RPMI7951 (cell line): Measurements from ENCODE around the gene USP13. TPM values are rescaled to one million over a fixed set of nuclear protein-coding genes. Genes with fewer than 3 reads are reported as not detected.

ENCODE experiments used
- DNase-seq: peaks from one replicate; pipeline ENCODE4 v3.0.0-alpha.2; 2012; ENCODE audit warnings: low read depth
- total RNA-seq: library from RNA; depleted of rRNA; stranded (reverse); fragments of >200 nt; shearing (Covaris generic); gene quantifications from 2 replicates; pipeline ENCODE4 v1.2.3, GENCODE V29; 2014

Gene USP13
- total RNA-seq, 1 experiment from 2014 or later: 13.8 TPM

DNA sequence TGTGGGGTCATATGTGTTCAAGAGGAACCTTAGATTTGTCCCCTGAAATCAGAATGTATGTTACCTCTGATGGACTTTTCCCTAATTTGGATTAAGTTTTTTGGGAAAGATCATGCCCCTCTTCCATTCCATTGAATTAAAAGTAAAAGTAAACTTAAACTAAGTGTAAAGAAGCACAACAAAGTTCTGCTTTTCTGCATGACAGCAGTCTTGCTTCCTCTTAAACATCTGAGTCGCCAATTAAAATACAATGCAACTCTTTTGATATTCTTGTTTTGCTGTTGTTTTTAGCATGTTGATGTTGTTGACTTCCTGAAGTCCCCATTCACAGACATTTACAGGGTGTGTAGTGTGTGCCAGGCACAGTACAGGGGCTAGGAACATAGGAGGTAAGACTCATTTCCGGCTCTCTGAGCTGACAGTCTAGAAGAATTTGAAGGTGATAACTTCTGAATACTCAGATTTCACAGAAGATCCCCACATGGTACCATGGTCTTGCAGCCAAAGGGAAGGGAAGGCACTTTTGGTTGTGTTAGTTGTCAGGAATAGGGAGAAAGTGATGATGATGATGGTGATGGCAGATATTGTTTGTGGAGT, 45.0 kb downstream of the USP13 start:
- no peak for DNase-seq

DNA sequence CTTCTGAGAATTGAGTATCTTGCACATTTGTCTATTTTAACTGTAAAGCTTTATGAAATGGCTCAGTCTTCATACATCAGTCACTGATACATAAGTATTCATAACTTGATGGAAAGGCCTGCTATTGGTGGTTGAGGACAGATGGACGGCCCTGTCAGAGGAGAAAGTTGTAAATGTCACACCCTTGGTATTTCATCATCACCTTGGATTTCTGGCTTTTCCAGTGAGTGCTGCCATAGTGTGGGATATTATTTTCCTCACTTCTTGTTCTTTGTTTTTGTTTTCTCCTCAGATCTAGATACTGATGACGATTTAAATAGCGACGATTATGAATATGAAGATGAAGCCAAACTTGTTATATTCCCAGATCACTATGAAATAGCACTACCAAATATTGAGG, 47.9 kb downstream of the USP13 start:
- no peak for DNase-seq

DNA sequence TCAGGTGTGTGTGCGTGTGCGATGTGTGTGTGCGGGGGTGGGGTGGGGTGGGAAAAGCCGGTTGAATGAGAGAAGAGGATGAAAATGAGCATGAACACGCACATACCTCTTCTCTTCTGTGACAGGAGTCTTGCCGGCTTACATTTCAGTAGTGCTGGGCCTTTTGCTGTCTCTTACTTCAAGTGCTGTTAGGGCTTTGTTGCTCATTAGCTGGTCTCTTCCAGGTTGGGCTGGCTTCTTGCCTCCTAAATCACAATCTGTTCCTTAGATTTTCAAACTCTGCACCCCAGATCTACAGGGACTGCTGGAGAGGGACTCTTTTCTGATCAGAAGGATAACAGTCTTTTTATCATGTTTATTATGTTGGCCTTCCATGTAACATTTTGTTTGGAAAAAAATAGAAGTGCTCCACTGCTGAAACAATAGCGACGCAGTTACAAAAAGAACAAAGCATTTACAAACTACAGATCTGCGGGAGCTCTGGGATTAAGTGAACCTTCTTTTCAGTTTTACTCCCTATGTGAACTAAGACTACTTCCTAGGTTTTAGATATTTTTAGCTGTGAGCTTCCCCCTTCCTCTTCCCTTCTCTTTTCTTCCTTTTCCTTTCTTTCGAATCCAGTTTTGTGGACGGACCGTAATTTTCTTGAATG, 48.5 kb downstream of the USP13 start:
- no peak for DNase-seq

DNA sequence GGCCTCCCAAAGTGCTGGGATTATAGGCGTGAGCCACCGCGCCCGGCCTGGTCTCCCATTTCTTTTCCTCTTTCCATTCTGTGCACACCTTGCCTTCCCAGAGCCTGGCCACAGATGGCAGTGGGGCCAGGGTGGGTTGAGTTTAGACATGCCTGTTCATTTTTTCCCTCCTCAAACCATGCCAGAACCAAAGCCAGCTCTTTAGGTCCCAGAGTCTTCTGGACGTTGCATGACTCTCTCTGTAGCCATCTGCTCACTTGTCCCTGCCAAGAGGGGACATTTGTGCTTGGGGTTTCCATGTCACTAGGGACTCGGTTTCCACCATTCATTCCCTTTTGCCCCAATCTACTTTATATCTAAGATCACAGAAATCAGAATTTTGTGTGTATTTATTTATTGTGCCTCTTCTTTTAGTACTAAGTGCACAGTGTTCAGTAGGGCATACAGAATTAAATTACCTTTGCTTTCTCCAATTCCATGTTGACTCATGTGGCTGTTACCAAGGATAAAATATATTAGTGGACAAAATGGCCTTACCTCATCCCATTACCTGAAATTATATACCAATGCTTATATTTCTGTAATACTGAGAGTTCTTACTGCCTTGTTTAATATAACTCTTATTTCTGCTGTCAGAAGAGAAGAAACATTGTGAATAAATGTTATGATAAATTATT, 49.6 kb downstream of the USP13 start:
- no peak for DNase-seq

DNA sequence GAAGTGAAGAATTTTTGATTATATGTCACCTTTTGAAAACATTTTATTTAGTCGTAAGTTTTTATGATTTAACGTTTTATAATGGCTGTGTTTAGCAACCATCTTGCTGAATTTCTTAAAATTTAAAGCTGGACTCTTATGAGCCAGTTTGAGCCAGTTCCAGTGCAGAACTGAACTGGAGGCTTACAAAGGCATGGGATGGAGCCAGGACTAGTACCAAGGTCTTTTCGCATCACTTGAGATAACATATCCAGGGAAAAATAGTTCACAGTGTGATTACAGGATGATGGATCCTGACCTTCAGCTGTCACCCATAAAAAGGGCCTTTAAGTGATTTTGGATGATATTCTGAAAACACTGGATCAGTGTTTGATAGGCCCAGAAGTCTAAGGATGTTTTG, 51.0 kb downstream of the USP13 start:
- no peak for DNase-seq

DNA sequence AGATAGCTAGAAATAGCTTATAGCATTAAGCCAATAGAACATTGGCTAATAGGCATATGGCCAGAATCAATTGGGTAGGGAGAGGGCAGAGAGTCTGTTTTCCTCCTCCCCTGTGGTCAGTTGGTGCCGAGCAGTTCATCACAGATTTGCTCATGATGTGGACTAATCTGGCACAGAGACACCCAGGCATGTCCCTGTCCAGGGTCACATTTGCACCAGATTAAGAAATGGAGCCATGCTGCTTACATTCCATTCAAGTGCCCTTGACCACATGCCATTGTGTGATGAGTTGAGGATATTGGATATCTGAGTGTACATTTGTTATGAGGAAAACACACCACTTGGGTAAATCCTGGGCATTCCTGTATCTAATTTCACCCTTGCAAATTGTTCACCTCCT, 53.4 kb downstream of the USP13 start:
- no peak for DNase-seq

DNA sequence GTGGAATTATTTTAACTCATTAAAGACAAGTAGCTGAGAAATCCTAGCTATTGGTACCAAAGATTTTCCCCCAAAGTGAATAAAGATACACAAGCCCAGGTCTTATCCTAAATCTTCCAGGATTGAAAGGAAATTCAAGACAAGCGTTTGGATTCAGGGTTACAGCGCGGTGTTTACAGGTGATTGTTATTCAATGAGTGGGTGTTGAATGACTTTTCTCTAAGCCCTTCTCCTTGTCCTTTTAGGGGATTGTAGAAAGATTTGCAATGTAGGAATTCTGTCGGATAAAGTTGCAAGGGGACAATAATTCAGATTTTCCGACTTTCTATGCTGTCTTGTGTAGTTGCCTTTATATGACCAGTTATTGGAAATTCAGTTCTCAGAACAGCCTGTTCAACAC, 57.2 kb downstream of the USP13 start:
- no peak for DNase-seq

DNA sequence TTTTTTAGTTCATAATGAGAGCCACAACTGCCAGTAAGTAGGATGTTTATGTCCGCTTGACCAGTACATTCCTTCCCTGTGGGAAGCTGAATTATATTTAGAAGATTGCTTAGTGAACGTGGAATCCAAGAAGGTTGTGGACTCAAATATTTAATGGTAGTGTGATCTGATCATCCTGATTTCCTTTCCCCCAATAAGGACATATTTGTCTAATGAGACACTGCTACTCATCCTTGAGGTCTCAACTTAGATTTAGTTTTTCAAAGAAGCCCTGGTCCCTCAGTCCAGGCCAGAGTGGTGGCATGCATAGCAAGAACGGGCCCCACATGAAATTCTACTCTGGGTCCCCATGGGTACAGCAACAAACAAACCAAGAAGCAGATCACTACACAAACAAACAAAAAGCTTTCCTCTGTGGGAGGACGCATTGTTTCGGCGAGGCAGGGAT, 60.8 kb downstream of the USP13 start:
- no peak for DNase-seq

DNA sequence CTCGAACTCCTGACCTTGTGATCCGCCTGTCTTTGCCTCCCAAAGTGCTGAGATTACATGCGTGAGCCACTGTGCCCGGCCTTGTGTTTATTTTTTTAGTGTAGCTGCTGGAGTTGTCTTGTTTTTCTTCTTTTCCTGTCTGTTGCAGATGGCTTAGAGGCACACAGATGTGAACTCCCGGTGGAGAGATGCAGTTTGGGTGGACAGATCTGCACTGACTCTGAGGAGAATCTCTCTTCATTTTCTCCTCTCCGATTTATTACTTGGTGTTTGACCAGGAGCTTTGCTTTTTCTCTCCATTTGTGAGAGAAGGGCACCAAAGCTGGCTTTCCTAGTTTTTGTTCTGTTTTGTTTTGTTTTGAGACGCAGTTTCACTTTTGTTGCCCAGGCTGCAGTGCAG, 62.7 kb downstream of the USP13 start:
- DNase-seq: no peak

DNA sequence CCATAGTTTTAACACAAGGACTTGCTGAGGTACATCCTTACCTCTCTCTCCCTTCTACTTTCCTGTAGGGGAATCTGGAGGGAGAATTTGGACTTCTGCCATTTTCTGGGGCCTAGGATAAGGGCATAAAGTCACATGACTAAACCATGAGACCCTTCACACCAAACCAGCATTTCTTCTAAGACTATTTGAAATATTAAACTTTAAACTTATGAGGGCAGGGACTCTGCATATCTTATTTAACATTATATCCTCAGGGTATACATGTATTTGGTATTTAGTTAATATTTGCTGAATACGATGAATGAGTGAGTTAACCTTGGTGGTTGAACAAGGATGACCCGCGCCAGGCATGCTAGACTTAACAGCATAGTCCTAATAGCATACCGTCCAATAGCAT, 63.4 kb downstream of the USP13 start:
- no peak for DNase-seq

DNA sequence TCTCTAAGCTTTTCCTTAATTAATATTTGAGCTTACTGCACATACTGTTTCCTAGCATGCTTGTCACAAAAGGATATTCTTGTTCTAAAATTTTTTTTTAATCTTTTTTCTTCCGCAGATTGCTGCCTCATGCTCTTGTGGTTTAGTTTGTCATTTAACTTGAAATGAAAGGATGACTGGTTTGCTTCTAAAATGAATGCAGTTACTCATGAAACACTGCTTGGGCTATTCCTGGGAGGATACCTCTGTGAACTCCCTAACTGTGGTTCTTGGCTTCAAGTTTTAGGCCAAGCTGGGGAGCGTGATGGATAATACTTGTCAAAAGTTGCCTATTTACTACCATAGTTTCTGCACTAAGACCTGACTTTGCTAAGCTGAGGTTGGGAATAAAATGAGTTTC, 64.0 kb downstream of the USP13 start:
- DNase-seq: peak; percentile 78

DNA sequence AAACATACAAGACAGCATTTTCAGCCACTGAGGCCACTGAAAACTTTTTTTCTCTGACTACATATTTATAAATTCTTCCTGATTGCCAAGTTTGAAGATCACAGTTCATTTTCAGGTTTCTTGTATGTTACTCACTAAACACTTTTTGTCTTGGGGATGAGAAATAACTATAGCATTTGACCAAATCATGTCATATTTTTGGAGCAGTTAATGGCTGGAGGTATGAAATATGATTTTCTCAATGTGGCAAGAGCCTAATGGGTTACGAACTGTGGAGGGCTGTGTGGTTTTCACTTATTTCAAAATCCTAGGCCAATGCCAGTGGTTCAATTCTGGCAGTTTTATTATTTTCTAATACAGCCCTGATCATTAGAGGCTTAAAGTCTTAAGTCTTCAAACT, 64.4 kb downstream of the USP13 start:
- no peak for DNase-seq

DNA sequence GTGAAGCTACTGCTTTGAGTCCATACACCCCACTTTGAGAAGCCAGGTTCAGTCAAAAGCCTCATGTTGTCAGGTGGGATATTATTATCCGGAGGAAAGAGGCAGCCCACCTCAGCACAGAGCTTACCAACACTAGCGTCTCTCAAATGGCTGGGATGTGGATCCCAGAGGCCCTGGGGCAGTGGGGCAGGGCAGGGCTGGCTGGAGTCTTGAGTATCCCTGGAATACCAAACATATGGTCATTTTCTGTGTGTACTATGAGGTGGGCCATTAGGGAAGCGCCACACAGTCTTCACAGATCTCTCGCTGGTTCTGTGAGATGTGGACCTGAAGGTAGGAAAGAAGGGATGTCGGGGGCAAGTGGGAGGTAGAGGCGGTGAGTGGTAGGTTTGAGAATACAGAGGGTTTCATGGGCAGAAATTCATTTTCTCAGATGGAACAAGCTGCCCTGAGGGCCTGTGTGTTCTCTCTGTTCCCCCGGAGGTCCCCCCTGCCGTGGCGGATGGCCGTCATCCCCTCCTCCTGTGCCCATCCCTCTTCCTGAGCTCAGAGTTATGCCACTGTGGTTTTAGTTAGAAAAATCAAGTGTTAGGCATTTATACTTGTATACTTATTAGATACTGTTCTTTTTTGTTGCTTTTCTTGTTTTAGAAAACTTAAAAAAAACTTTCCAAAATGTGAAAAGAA, 66.4 kb downstream of the USP13 start:
- no peak for DNase-seq

DNA sequence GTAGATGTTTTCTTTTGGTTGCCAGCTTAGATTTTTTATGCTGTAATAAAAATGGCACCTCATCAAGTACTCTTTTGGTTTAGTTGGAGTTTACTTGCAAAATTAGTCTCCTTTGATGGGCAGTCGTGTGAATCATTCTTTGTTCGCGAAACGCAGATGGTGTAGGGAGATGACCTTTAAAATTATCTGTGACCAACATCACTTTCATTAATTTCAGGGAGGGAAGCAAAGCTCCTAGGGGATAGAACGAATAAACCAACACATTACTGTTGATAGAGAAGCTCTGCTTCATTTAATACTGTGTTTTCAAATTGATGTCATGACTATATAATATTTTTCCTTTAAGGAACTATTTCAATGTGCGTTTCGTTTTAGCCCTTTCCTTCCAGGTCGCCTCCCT, 67.4 kb downstream of the USP13 start:
- no peak for DNase-seq

DNA sequence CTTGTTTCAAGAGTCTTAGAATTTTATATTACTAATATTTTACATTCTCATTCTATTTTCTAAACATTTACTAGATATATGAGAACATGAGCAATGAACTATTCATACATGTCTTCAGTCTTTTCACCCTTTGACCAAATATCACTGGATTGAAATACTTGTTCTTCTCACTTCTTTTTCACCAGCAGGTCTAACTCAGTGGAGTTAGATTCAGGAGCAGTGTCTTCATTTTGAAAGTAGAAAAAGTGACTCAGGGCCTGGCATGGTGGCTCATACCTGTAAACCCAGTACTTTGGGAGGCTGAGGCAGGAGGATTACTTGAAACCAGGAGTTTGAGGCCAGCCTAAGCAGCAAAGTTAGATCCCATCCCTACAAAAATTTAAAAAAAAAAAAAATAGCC, 70.8 kb downstream of the USP13 start:
- no peak for DNase-seq

DNA sequence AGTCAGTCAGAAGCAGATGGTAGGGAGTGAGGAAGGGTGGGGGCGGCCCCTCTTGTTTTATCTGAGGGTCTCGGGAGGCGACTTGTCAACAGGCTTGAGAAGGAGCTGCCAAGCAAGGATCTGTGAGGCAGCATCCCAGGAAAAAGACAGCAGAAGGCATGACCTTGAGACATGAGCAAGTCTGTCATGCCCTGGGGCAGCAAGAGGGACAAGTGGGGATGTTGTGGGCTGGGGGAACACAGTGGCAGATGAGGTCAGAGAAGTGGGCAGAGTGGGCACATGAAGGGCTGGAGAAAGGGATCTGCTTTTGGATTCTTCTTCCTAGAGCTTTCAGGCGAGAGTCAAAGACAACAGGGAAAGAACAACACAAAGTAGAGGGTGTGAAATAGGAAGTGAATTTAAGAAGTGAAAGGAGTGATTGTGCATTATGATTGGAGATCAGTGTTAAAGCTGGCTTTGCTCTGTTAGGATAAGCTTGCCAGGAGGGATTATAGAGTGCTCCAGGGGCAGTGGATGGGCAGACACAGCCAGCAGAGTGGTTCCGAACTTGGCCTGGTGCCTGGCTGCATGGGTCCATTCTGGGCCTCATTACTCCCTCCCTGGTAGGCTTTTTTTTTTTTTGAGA, 73.3 kb downstream of the USP13 start:
- DNase-seq: no peak

DNA sequence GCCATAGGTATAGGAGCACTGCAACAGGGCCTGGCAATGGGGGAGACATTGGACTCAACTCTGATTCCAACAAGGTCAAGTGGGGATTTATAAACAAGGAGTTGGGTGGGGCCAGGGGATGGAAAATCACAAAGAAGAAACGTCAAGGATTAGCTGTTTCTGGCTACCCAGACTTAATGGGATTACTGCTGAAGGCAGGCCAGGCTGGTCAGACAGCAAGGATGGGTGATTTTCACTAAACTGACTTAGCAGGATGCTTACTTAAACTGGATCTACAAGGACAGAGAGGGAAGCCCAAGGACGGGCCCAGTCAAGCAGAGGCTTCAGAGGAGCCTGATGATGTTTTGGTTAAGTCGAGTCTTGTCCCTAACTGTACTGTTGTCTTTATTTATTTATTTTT, 76.2 kb downstream of the USP13 start:
- DNase-seq: no peak

DNA sequence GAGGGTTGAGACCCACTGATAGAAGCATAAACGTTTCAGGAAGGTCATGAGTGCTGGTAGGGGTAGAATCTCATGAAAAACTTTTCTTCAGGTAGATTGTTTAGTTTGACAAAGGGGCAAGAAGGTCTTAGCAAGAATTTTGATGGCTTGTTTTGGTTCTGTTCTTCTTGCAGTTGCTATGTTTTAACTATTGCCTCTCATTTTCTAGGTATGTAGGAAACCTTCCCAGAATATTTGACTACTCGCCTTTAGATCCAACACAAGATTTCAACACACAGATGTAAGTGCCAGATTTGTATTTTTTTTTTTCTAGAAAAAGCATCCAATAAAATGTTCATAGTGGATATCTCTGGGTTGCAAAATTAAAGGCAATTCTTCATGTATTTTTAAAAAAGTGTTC, 77.1 kb downstream of the USP13 start:
- no peak for DNase-seq

DNA sequence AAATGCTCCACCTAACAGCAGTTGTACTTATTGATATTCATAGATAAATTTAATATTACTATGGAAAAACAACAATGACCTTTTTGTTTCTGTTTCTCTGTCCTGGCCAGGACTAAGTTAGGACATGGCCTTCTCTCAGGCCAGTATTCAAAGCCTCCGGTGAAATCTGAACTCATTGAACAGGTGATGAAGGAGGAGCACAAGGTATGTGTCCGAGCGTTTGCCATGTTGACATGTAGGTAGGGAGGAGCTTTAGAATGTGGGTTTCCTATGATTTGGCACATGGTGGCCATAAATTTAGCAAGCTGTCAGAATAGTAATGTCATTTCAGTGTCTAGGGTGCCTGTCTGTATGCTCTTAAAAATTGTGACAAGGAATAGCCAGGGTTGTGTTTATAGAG, 77.7 kb downstream of the USP13 start:
- DNase-seq: no peak

DNA sequence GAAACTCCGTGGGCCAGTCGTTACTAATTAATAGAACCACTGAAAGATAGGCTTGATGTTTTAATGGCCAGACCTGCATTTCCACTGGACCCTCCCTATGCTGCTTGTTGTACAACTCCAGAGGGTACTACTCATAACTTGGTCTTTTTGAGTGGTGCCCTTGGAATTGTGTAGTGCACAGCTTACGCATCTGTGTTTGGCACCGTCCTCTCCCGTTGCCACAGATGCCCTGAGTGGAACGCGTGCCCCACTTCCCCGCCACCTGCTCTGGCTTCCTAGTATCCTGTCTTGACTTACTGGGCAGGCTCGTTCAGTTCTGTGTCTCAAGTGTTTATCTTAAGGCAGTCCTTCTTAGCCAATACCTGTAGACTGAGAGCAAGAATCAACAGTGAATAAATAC, 78.7 kb downstream of the USP13 start:
- DNase-seq: no peak

DNA sequence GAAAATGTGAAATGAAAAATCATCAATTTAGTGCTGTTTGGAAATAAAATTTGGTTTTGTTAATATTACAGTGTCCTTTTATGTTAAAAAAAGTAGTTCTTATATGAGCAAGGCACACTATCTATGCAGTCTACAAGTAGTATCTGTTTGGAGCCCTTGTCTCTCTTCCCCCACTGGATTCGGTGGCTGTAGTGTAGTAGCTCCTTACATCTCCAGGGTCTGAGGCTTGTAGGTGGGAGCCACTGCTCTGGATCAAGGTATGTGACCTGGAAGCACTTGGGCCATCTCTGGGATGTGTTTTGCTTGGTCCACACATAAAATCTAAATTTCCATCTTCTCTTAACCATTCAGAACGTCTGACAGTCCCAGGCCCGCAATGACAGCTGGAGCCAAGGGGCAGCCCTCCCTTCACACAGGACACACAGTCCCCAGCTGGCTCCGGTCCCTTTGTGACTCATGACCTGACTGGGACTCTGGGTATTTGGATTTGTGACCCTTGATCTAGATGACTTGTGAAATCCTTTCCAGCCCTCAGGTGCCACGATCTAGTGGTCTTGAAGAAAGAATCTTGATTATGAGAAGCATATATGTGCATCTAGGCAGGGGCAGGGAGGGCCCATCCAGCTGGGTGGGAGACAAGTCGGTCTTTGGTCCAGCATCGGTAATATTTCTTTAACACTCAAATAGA, 80.0 kb downstream of the USP13 start:
- no peak for DNase-seq

DNA sequence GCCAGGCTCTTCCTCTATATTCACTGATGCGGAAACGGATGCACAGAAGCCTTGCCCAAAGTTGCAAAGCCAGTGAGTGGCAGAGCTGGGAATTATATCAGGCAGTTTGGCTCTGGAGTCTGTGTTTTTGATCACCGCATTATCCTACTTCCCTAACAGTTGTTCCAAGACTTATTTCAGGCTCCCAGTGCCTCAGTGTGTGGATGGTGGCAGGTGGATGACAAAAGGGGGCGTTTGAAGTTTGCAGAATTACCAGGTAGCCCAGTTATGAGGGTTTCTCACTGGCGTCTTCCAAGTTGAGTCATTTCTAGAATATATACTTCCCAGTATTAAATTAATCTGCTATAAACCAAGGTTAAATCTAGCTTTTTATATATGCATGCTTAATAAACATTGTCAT, 81.0 kb downstream of the USP13 start:
- DNase-seq: no peak
